IPS-18c (cell line): Measurements from ENCODE around the gene CXADR.

ENCODE experiments used
- H3K4me3 ChIP-seq: 2 replicates; pipeline ENCODE4 v1.7.0; 2013; ENCODE audit warnings: low read depth, mild to moderate bottlenecking, low read length, moderate library complexity; ENCODE audit not compliant: insufficient read depth
- H3K9me3 ChIP-seq: one replicate; pipeline ENCODE4 v1.6.1; 2013; ENCODE audit warnings: mild to moderate bottlenecking, low read length, moderate library complexity; ENCODE audit not compliant: control insufficient read depth, insufficient read depth

The CXADR gene

DNA sequence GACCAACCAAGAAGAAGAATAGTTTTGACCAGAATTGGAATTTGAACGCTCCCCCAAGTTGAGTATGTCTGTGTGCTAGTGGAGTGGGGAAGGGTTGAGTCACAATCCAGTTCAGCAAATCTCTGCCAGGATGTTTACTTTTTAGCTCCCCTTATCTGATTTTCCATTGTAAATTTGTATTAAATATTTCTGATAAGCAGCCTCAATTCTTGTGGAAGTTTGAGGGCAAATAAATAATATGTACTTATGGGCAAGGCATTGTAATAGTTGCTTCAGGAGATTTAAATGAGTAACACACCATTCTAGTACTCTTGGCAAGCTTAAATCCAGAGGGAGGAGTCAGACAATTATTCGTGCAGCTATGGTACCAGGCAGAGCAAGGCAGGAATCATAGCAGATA lies 14.4 kb downstream of the CXADR start:
- no peak overlapping the region for H3K4me3 ChIP-seq
- no peaks in the 10 kb centered on the region for H3K9me3 ChIP-seq

DNA sequence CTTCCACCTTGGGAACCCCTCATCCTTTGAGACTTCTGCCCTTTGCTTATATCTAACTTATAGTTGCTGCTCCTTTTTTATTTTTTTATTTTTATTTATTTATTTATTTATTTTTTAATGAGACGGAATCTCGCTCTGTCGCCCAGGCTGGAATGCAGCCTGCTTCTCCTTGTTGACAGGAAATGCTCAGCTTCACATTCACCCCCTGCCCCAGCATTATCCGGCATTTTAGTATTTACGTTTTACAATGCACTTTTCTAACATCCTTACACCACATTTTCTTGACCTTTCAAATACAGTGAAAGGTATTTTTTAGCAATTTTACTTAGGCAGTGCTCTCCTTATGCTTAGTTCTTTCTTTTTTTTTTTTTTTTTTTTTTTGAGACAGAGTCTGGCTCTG lies 14.9 kb downstream of the CXADR start:
- H3K9me3 ChIP-seq: no peaks in the 10 kb centered on the region
- no peak overlapping the region for H3K4me3 ChIP-seq

DNA sequence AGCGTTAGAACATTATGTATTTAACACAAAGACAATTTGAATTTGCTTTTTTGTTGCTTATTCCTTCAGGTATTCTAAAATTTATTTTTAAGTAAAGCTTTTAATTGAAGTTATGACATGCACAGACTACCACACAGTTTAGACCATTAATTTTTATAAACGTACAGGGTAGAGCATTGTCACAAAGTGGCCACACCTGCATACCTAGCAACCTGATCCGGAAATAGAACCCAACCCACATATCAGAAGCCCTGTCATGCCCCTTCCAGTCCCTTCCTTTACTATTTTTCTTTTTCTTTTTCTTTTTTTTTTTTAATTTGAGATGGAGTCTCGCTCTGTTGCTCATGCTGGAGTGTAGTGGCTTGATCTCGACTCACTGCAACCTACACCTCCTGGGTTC lies 16.8 kb downstream of the CXADR start:
- Histone ChIP-seq H3K4me3 (no peak overlapping the region), H3K9me3 (no peaks in the 10 kb centered on the region)

DNA sequence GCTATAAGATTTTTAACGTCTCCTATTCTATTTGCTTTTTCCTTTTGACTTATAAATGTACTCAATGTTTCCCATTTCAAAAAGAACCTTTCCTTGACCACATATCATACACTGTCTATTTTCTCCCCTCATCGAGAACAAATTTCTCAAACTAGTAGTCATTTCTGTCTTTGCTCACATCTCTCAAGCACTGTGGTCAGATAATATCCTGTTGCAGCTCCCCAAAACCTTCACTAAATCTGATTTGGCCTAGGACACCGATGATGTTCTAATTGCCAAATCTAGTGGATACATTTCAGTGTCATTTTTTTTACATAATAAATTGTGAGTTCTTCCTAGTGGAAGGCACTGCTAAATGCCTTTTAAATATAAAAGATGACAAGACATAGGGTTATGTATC lies 19.4 kb downstream of the CXADR start:
- no peak overlapping the region for H3K4me3 ChIP-seq
- H3K9me3 ChIP-seq: no peaks in the 10 kb centered on the region

- H3K4me3 ChIP-seq: no peak overlapping the region
- peaks cover 2% of the 10 kb centered on the region for H3K9me3 ChIP-seq
These were observed 23.5 kb downstream of the CXADR start for GRCh38 chr21:17536381-17536780.

DNA sequence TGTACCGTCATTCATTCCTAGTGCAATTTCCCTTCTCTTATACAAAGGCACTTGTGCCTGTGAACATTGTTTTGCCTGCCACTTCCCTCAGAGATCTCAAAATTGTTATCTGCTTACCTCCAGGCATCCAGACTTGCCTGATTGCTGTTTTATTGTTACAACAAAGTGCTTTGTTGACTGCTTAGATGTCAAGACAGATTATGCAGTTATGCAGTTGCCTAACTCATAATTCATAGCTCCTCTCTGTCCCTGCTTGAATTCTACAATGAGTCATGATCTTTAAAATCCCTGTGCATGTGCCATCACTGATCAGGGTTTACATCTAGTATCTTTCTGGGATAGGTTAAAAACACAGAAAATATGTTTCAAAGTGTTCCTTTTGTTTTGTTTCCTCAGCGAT lies 24.5 kb downstream of the CXADR start:
- Histone ChIP-seq H3K9me3 (peaks cover 2% of the 10 kb centered on the region), H3K4me3 (no peak overlapping the region)

GRCh38 chr21:17538576-17538975 lies 25.7 kb downstream of the CXADR start:
- peaks cover 2% of the 10 kb centered on the region for H3K9me3 ChIP-seq
- H3K4me3 ChIP-seq: no peak overlapping the region

- H3K4me3 ChIP-seq: no peak overlapping the region
- H3K9me3 ChIP-seq: peaks cover 2% of the 10 kb centered on the region
These were observed 26.5 kb downstream of the CXADR start for GRCh38 chr21:17539323-17539722.

DNA sequence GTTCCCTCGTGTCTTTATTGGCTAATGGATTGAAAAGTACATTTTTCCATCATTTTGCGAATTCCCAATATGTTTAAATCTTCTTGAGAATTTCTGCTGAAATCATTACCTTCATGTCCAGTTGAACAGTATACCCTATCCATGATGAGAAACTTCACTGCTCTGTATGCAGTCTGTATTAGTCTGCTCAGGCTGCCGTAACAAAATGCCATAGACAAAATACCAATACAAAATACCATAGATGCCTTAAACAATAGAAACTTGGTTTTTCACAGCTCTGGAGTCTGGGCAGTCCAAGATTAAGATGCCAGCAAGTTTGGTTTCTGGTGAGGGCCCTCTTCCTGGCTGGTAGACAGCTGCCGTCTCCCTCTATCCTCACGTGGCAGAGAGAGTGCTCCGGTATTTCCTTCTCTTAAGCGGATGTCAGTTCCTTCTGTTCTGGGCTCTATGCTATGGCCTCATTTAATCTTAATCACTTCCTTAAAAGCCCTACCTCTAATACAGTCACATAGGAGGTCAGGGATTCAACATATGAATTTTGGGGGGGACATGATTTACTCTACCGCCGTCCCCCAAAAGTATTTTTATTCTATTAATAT lies 27.0 kb downstream of the CXADR start:
- Histone ChIP-seq H3K4me3 (no peak overlapping the region), H3K9me3 (peaks cover 2% of the 10 kb centered on the region)

- Histone ChIP-seq H3K4me3 (no peak overlapping the region), H3K9me3 (peaks cover 2% of the 10 kb centered on the region)
These were observed 27.7 kb downstream of the CXADR start for GRCh38 chr21:17540530-17540929.

- Histone ChIP-seq H3K4me3 (no peak overlapping the region), H3K9me3 (peaks cover 2% of the 10 kb centered on the region)
These were observed 29.6 kb downstream of the CXADR start for GRCh38 chr21:17542371-17543011.

DNA sequence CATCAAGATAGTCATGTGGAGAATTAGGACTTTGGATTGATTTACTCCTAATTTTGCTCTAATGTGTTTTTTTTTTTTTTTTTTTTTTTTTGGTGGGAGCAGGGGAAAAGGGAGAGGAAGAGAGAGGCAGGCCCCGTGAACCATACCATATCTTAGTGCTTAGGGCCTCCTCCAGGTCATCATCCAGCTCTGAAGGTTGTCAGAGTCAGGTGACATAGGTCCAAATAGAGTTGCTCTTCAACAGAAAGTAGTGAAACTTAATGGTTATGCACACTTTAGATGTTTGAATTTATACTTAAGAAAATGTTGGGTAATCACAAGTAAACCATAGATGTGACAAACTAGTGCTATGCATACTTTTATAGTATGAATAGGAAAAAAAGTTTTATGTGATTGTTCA lies 32.2 kb downstream of the CXADR start:
- Histone ChIP-seq H3K4me3 (no peak overlapping the region), H3K9me3 (no peaks in the 10 kb centered on the region)

DNA sequence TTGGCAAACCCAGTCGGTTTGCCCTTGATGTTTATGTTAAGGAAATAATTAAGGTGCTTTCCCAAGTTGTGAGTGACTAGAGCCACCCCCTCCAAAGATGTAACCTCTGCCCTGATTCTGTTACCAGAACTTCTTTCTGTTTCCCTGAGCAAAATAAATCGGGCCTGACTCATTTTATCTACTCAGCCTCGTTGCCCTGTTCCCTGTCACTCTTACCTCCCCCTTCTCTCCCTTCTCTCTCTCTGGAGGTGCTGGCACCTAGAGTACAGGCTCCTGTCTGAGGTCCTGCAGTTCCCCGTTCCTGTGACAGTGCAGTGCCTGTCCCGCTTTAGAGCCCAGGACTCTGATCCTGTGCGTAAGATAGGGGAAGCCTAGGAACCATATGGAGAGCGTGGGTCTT lies 35.4 kb downstream of the CXADR start:
- H3K9me3 ChIP-seq: no peaks in the 10 kb centered on the region
- no peak overlapping the region for H3K4me3 ChIP-seq

DNA sequence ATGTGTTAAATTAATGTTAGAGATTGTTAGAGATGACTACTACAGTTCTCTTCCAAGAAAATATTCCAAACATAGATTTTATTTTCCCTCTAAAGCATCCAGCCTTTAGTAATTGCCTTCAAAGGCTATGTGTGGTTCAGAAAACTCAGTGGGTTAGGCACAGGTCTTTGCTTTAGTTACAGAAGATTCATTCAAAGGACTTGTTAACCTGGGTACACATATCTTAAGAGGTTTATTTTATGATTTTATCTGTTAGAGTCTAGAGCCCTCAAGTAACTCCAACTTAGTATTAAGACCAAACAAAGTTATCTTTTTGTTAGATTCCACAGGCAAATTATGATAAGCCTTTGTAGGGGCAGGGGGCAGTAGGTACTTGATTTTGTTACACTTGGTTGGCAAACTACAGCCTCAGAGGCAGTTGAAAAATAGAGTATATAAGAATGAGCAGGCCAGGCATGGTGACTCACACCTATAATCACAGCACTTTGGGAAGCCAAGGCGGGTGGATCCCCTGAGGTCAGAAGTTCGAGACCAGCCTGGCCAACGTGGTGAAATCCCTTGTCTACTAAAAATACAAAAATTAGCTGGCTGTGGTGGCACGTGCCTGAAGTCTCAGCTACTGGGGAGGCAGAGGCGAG lies 37.9 kb downstream of the CXADR start:
- no peaks in the 10 kb centered on the region for H3K9me3 ChIP-seq
- H3K4me3 ChIP-seq: no peak overlapping the region

GRCh38 chr21:17552410-17552809 lies 39.6 kb downstream of the CXADR start:
- Histone ChIP-seq H3K4me3 (no peak overlapping the region), H3K9me3 (no peaks in the 10 kb centered on the region)

- Histone ChIP-seq H3K4me3 (no peak overlapping the region), H3K9me3 (no peaks in the 10 kb centered on the region)
These were observed 41.3 kb downstream of the CXADR start for GRCh38 chr21:17554120-17554519.

- H3K4me3 ChIP-seq: no peak overlapping the region
- H3K9me3 ChIP-seq: no peaks in the 10 kb centered on the region
These were observed 42.0 kb downstream of the CXADR start for GRCh38 chr21:17554679-17555465.
